Hypothalamus (tissue), 51 donors: ENCODE measurements around the gene SENP3.

ENCODE experiments used
- DNase-seq, 51 donors: peaks; one replicate each; lab custom pipeline; 2025; lab: John Stamatoyannopoulos, UW

SENP3 gene

GRCh38 chr17:7555320-7555948 lies 6.3 kb upstream of the SENP3 start:
- DNase-seq: no peak

GRCh38 chr17:7556627-7557026 lies 5.1 kb upstream of the SENP3 start:
- DNase-seq: no peak

- no peak for DNase-seq
These were observed 4.5 kb upstream of the SENP3 start for GRCh38 chr17:7557147-7557764.

- peak in 41 of 51 donors; percentile 27 to 93 (median 73) for DNase-seq
These were observed 3.8 kb upstream of the SENP3 start for GRCh38 chr17:7557775-7558543.

GRCh38 chr17:7558544-7559319 lies 3.0 kb upstream of the SENP3 start, which contains the start of gene TNFSF13:
Gene TNFSF13, plus strand, starts transcription at chr17:7558750. Its CDS starts 290 bp downstream, at chr17:7559040.
- DNase-seq: peak in 22 of 51 donors; percentile 16 to 83 (median 61)

GRCh38 chr17:7559320-7560171 lies 2.2 kb upstream of the SENP3 start:
- peak in 1 of 51 donors; percentile 24 for DNase-seq

- peak in 10 of 51 donors; percentile 9 to 68 (median 28) for DNase-seq
These were observed 1.3 kb upstream of the SENP3 start for GRCh38 chr17:7560172-7561027.

- peak in 46 of 51 donors; percentile 34 to 90 (median 78) for DNase-seq
These were observed 617 bp upstream of the SENP3 start for GRCh38 chr17:7561028-7561575.

- DNase-seq: no peak
These were observed 488 bp downstream of the SENP3 start for GRCh38 chr17:7562208-7562605.

- no peak for DNase-seq
These were observed 1.6 kb downstream of the SENP3 start for GRCh38 chr17:7563115-7563869.

GRCh38 chr17:7569571-7569970 lies 7.9 kb downstream of the SENP3 start:
- no peak for DNase-seq

- DNase-seq: no peak
These were observed 8.6 kb downstream of the SENP3 start for GRCh38 chr17:7570351-7570750.

GRCh38 chr17:7572338-7572587 lies 10.5 kb downstream of the SENP3 start:
- no peak for DNase-seq

GRCh38 chr17:7572588-7573323 lies 11.0 kb downstream of the SENP3 start:
- DNase-seq: peak; percentile 83 to 100 (median 99)

GRCh38 chr17:7573324-7574080 lies 11.8 kb downstream of the SENP3 start:
- DNase-seq: peak in 48 of 51 donors; percentile 52 to 93 (median 82)

- DNase-seq: no peak
These were observed 12.6 kb downstream of the SENP3 start for GRCh38 chr17:7574176-7574953.
